Parathyroid adenoma (tissue), 2 donors: ENCODE results near the gene WIPI1.

Experiments used
- H2AFZ ChIP-seq: fragments of 300-600 bp; sonication (generic); one replicate; pipeline ENCODE4 v1.7.0; 2017; ENCODE audit warnings: antibody characterized with exemption, mild to moderate bottlenecking
- H3K27ac ChIP-seq: fragments of 300-600 bp; sonication (generic); one replicate; pipeline ENCODE4 v1.7.0; 2017
- H3K27me3 ChIP-seq: fragments of 300-600 bp; sonication (generic); one replicate; pipeline ENCODE4 v1.7.0; 2017; ENCODE audit warnings: low read length; ENCODE audit not compliant: control insufficient read depth, insufficient read depth
- H3K36me3 ChIP-seq: fragments of 300-600 bp; sonication (generic); one replicate; pipeline ENCODE4 v1.7.0; 2017; ENCODE audit warnings: low read length; ENCODE audit not compliant: control insufficient read depth, insufficient read depth
- H3K4me1 ChIP-seq: fragments of 300-600 bp; sonication (generic); one replicate; pipeline ENCODE4 v1.7.0; 2017; ENCODE audit warnings: control low read depth
- H3K4me2 ChIP-seq: fragments of 300-600 bp; sonication (generic); one replicate; pipeline ENCODE4 v1.7.0; 2017; ENCODE audit warnings: low read length
- H3K4me3 ChIP-seq: fragments of 300-600 bp; sonication (generic); one replicate; pipeline ENCODE4 v1.7.0; 2017; ENCODE audit warnings: low read depth, low read length
- H3K79me2 ChIP-seq: fragments of 300-600 bp; sonication (generic); one replicate; pipeline ENCODE4 v1.7.0; 2017; ENCODE audit warnings: control low read depth
- H3K9ac ChIP-seq: fragments of 300-600 bp; sonication (generic); one replicate; pipeline ENCODE4 v1.7.0; 2017; ENCODE audit warnings: mild to moderate bottlenecking
- H3K9me3 ChIP-seq: fragments of 300-600 bp; sonication (generic); one replicate; pipeline ENCODE4 v1.7.0; 2017; ENCODE audit warnings: low read length; ENCODE audit not compliant: control insufficient read depth
- TF ChIP-seq, protein P1 (sequence below): fragments of 300-600 bp; sonication (generic); IDR thresholded peaks from one replicate; pipeline ENCODE4 v1.7.0; 2017; ENCODE audit warnings: antibody characterized with exemption, mild to moderate bottlenecking
- donor health status: primary hyperparathyroidism.

WIPI1 gene

DNA sequence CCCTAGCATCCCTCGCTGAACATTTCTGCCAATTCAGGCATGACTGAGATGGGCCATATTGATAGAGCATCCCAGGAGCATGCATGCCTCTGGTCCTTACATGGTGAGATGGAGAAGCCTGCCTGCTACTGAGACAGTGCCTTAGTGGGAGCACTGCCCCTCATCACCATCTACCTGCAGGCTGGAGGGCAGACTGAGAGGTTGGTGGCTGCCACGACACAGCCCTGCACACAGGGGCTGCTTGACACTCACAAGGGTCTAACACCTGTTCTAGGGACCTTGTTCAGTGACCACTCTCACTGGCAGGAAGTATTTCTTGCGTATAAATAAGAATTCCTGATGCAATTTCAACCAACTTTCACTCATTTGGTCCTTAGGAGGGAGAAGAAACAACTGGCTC lies 34.0 kb downstream of the WIPI1 start:
- no peak overlapping the region for H3K9ac ChIP-seq
- no peaks in the 10 kb centered on the region for H3K27me3 ChIP-seq
- no peaks in the 10 kb centered on the region for H3K9me3 ChIP-seq
- no peaks in the 10 kb centered on the region for H3K36me3 ChIP-seq
- H2AFZ ChIP-seq, result no peak overlapping the region
- H3K4me2 ChIP-seq, result no peak overlapping the region
- H3K79me2 ChIP-seq, result no peaks in the 10 kb centered on the region
- no peaks in the 10 kb centered on the region for H3K4me1 ChIP-seq
- no peak overlapping the region for H3K27ac ChIP-seq
- no peak overlapping the region for H3K4me3 ChIP-seq
- TF ChIP-seq, protein P1, sequence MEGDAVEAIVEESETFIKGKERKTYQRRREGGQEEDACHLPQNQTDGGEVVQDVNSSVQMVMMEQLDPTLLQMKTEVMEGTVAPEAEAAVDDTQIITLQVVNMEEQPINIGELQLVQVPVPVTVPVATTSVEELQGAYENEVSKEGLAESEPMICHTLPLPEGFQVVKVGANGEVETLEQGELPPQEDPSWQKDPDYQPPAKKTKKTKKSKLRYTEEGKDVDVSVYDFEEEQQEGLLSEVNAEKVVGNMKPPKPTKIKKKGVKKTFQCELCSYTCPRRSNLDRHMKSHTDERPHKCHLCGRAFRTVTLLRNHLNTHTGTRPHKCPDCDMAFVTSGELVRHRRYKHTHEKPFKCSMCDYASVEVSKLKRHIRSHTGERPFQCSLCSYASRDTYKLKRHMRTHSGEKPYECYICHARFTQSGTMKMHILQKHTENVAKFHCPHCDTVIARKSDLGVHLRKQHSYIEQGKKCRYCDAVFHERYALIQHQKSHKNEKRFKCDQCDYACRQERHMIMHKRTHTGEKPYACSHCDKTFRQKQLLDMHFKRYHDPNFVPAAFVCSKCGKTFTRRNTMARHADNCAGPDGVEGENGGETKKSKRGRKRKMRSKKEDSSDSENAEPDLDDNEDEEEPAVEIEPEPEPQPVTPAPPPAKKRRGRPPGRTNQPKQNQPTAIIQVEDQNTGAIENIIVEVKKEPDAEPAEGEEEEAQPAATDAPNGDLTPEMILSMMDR, result no peak

DNA sequence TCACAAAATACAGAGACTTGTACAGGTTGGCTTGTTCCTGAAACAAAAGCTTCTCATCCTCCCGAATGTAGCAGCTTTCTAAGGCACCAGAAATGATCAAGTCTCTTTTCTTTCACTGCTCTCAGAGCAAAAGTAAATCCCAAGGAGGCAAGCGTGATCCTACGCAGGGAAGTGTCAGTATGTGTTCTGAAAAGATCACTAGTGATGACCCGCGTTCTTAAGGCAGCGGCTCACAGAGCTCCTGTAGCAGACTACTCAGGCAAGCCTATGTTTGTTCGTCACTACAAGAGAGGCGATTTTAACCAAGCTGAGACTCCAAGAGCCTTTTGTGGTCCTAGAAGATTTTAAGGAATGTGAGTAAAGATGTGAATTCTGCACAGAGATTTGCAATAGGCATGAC lies 34.5 kb downstream of the WIPI1 start:
- no peak overlapping the region for H2AFZ ChIP-seq

DNA sequence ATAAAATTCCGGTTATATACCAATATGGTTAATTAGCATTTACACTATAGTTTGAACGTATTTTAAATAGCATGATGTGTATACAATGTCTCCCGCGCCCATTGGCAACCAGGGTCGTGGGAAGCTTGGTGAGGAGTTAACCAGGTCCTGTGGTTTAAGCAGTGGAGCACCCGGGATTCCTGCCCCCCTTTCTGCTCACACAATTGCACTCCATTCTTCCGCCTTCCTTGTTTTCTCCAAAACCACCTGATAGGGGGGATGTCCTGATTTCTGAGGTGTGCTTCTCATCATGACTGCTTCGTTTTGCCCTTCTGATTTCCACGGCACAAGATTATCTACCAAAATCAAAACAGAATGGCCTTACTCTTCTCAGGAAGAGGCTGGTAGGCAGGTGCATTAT lies 35.8 kb downstream of the WIPI1 start:
- no peak overlapping the region for H3K9ac ChIP-seq
- H3K9me3 ChIP-seq, result no peaks in the 10 kb centered on the region
- H3K27ac ChIP-seq, result no peak overlapping the region
- H3K4me2 ChIP-seq, result no peak overlapping the region
- TF ChIP-seq, protein P1, result no peak
- H2AFZ ChIP-seq, result no peak overlapping the region
- no peaks in the 10 kb centered on the region for H3K4me1 ChIP-seq
- H3K79me2 ChIP-seq, result no peaks in the 10 kb centered on the region
- H3K4me3 ChIP-seq, result no peak overlapping the region
- H3K27me3 ChIP-seq, result no peaks in the 10 kb centered on the region
- no peaks in the 10 kb centered on the region for H3K36me3 ChIP-seq

More for the DNA sequence above, 34.5 kb downstream of the WIPI1 start:
- TF ChIP-seq, protein P1, result no peak
- H3K9me3 ChIP-seq, result no peaks in the 10 kb centered on the region
- H3K79me2 ChIP-seq, result no peaks in the 10 kb centered on the region
- H3K9ac ChIP-seq, result no peak overlapping the region
- no peaks in the 10 kb centered on the region for H3K36me3 ChIP-seq
- H3K27ac ChIP-seq, result no peak overlapping the region
- H3K4me2 ChIP-seq, result no peak overlapping the region
- no peaks in the 10 kb centered on the region for H3K27me3 ChIP-seq
- no peak overlapping the region for H3K4me3 ChIP-seq
- H3K4me1 ChIP-seq, result no peaks in the 10 kb centered on the region

DNA sequence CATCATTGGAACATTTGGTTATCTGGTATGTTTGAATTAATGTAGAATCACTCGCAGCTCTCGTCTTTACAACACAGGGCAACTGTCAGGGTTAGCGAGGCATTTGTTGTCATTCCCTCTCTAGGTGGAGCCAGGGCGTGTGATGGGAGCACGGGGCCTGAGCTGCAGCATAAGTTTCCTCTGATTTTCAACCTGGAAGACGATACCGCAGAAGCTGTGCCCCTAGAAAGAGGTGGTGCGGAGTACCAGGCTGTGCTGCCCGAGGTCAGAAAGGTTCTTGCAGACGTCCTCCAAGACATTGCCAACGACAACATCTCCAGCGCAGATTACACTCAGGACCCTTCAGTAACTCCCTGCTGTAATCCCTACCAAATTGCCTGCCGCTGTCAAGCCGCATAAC lies 37.2 kb downstream of the WIPI1 start:
- Histone ChIP-seq H2AFZ (no peak overlapping the region), H3K9me3 (no peaks in the 10 kb centered on the region), H3K27me3 (no peaks in the 10 kb centered on the region), H3K27ac (no peak overlapping the region), H3K4me3 (no peak overlapping the region), H3K4me2 (no peak overlapping the region), H3K4me1 (no peaks in the 10 kb centered on the region), H3K9ac (no peak overlapping the region), H3K79me2 (no peaks in the 10 kb centered on the region), H3K36me3 (no peaks in the 10 kb centered on the region)
- TF ChIP-seq, protein P1, result no peak

DNA sequence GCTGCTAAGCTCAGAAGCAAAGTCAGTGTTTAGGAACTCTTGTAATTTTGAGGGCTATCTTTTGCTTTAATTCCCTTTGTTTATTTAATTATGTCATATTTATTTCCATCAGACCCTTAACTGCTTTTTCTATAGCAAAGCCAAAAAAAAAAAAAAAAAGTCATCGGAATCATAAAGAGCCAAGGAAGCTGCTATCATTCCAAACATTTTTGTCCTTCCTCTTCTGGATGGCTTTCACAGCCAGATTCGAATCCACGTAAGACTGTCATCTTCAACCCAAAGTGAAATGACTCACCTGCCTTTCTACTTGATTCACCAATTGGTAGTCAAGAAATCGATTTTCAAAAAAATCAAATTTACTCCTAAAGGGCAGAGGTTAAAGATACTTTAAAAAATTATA lies 38.4 kb downstream of the WIPI1 start:
- Histone ChIP-seq H3K9me3 (no peaks in the 10 kb centered on the region), H3K27ac (no peak overlapping the region), H3K4me3 (no peak overlapping the region), H3K79me2 (no peaks in the 10 kb centered on the region), H3K4me2 (no peak overlapping the region), H3K27me3 (no peaks in the 10 kb centered on the region), H2AFZ (no peak overlapping the region), H3K36me3 (no peaks in the 10 kb centered on the region), H3K4me1 (no peaks in the 10 kb centered on the region), H3K9ac (no peak overlapping the region)
- TF ChIP-seq, protein P1, result no peak
